ENCODE measurements around the gene SLC29A1. TPM values are rescaled to one million over a fixed set of nuclear protein-coding genes. Genes with fewer than 3 reads are reported as not detected.

SLC29A1 gene
- total RNA-seq, 4 donors from 2014 or later: 39.7 to 83.3 (median 55.8) TPM

- Histone ChIP-seq H3K4me3 (replicated peaks in 1 of 3) (no peak overlapping the region), H3K27ac (no peak overlapping the region), H3K27me3 (no peaks in the 10 kb centered on the region), H3K36me3 (peaks cover 0 to 4% of the 10 kb centered on the region in 2 donors), H3K4me1 (peaks cover 32 to 43% of the 10 kb centered on the region in 2 donors), H3K9me3 (no peaks in the 10 kb centered on the region)
- TF ChIP-seq CTCF (IDR thresholded peaks at IDR 0.05) (no peak), POLR2A (IDR thresholded peaks at IDR 0.05) (no peak)
- 95% methylated on average over 6 of the region's 6 CpGs for WGBS, 2 donors
- no peak for DNase-seq
- intact Hi-C loops (cut with DNase I): no loop called here
These were observed 37.3 kb downstream of the SLC29A1 start for GRCh38 chr6:44260451-44261297.

- DNase-seq: no peak
- H3K4me3 ChIP-seq (replicated peaks in 1 of 3): no peak overlapping the region
- no peaks in the 10 kb centered on the region for H3K9me3 ChIP-seq
- H3K4me1 ChIP-seq: peaks cover 28 to 36% of the 10 kb centered on the region in 2 donors
- H3K36me3 ChIP-seq: peaks cover 0 to 4% of the 10 kb centered on the region in 2 donors
- WGBS, 2 donors: 95 to 100% methylated on average over 2 to 6 of the region's 8 CpGs
- H3K27me3 ChIP-seq: no peaks in the 10 kb centered on the region
- intact Hi-C loops (cut with DNase I): no loop called here
- H3K27ac ChIP-seq: no peak overlapping the region
- TF ChIP-seq POLR2A (IDR thresholded peaks at IDR 0.05) (no peak), CTCF (IDR thresholded peaks at IDR 0.05) (no peak)
These were observed 38.2 kb downstream of the SLC29A1 start for GRCh38 chr6:44261581-44261980.

GRCh38 chr6:44262467-44263353 lies 39.3 kb downstream of the SLC29A1 start:
- peaks cover 0 to 4% of the 10 kb centered on the region in 2 donors for H3K36me3 ChIP-seq
- peaks cover 27 to 33% of the 10 kb centered on the region in 2 donors for H3K4me1 ChIP-seq
- H3K9me3 ChIP-seq: no peaks in the 10 kb centered on the region
- H3K27ac ChIP-seq: no peak overlapping the region
- TF ChIP-seq CTCF (IDR thresholded peaks at IDR 0.05) (no peak), POLR2A (IDR thresholded peaks at IDR 0.05) (no peak)
- DNase-seq: no peak
- H3K27me3 ChIP-seq: no peaks in the 10 kb centered on the region
- WGBS, 2 donors: 65 to 86% methylated on average over 6 to 7 of the region's 7 CpGs
- H3K4me3 ChIP-seq (replicated peaks in 1 of 3): no peak overlapping the region
- intact Hi-C loops (cut with DNase I): no loop called here

- DNase-seq: no peak
- Histone ChIP-seq H3K36me3 (peaks cover 0 to 4% of the 10 kb centered on the region in 2 donors), H3K27me3 (no peaks in the 10 kb centered on the region), H3K9me3 (no peaks in the 10 kb centered on the region), H3K27ac (no peak overlapping the region), H3K4me3 (replicated peaks in 1 of 3) (no peak overlapping the region), H3K4me1 (peaks cover 27 to 29% of the 10 kb centered on the region in 2 donors)
- intact Hi-C loops (cut with DNase I): no loop called here
- TF ChIP-seq POLR2A (IDR thresholded peaks at IDR 0.05) (no peak), CTCF (IDR thresholded peaks at IDR 0.05) (no peak)
- WGBS, 2 donors: 67 to 72% methylated on average over 9 of the region's 9 CpGs
These were observed 40.1 kb downstream of the SLC29A1 start for GRCh38 chr6:44263354-44264100.
